Measurements from ENCODE around the gene U2AF1. TPM values are rescaled to one million over a fixed set of nuclear protein-coding genes. Genes with fewer than 3 reads are reported as not detected.
"Not testable (repeated sequence)": the region's sequence is repeated elsewhere in the genome, so short reads cannot be mapped to it uniquely, and the experiment has no call there.

U2AF1 gene
- total RNA-seq, 1 experiment from 2014 or later = 43.4 TPM

DNA sequence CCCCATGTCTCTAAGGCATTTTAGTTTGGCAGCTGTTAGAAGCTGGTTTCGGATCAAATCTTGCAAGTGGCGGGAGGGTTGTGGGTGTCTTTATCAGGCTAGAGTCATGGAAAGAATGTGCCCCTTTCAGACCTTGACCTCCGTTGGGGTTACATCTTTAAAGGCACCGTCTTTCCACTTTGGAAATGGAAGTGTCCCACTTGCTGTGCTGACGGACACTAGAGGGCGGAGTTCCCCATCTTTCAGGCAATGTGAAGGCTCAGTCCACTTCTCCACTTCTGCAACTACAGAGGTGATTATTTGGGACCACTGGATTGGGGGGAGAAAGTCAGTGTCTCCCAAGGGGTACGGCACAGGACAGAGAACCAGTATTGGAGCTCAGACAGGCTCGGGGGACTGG is 31.6 kb upstream of the U2AF1 start:
- H3K4me1 ChIP-seq (ENCODE audit: insufficient read depth, low read length); H3K79me2 ChIP-seq (ENCODE audit: low read length); H4K20me1 ChIP-seq (ENCODE audit: low read length); H3K9me2 ChIP-seq (replicated peaks; ENCODE audit: low read length); H3K9ac ChIP-seq (ENCODE audit: low read length); H3K4me2 ChIP-seq (ENCODE audit: low read length); DNase-seq; H3K27ac ChIP-seq (ENCODE audit: low read length); POLR2A ChIA-PET (ENCODE audit: unreplicated experiment); CTCF ChIA-PET; H3K4me3 ChIP-seq (ENCODE audit: low read length); H3K36me3 ChIP-seq (ENCODE audit: low read depth, low read length); H2AFZ ChIP-seq (ENCODE audit: low read length); H3F3A ChIP-seq (ENCODE audit: low read length, unreplicated experiment); intact Hi-C loops (cut with micrococcal nuclease); BruUV-seq (replicated peaks); H3K27me3 ChIP-seq (ENCODE audit: low read length); H3K9me3 ChIP-seq (ENCODE audit: low read length): not testable (repeated sequence)
- peak; percentile 83 for ATAC-seq

DNA sequence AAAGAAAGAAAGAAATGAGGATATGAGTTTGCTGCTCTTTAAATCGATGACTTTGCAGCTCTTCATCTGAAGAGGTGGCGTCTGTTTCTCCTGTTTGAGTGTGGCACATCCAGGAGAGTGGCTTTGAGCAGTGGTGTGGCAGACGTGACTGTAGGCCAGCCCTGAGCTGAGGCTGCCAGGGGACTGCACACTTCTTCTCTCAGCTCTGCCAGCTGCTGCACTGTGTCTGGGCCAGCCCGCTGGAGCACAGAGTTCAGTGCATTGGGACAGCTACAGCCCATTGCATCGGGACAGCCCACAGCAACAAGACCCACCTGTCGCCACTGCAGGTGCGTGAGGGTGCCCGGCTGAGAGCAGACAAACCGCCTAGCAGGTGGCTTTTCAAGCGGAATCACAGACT is 27.1 kb upstream of the U2AF1 start:
- H3K9me3 ChIP-seq (ENCODE audit: low read length); H3K79me2 ChIP-seq (ENCODE audit: low read length); H3K27me3 ChIP-seq (ENCODE audit: low read length); H3K9ac ChIP-seq (ENCODE audit: low read length); CTCF ChIA-PET; H3K27ac ChIP-seq (ENCODE audit: low read length); H4K20me1 ChIP-seq (ENCODE audit: low read length); H2AFZ ChIP-seq (ENCODE audit: low read length); H3K4me1 ChIP-seq (ENCODE audit: insufficient read depth, low read length); H3K36me3 ChIP-seq (ENCODE audit: low read depth, low read length); ATAC-seq; BruUV-seq (replicated peaks); intact Hi-C loops (cut with micrococcal nuclease); H3F3A ChIP-seq (ENCODE audit: low read length, unreplicated experiment); H3K4me2 ChIP-seq (ENCODE audit: low read length); H3K4me3 ChIP-seq (ENCODE audit: low read length); H3K9me2 ChIP-seq (replicated peaks; ENCODE audit: low read length); DNase-seq; POLR2A ChIA-PET (ENCODE audit: unreplicated experiment): not testable (repeated sequence)

DNA sequence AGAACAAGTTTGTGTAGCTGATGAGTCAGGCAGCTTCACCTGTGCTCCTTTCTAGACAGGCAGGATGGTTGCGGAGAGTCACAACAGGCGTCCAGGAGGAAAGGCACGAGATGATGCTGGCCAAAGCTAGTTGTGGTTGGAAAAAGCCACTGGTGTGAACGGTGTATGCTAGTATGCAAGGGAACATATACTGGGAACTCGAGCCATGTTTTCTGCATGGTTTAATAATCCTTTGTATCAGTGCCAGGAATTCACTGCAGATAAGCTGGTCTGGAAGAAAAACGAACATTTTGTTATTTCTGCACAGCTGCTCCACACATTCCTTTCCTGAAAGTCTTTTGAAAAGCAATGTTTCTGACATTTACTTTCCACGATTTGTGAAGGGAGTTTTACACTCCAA is 22.7 kb upstream of the U2AF1 start:
- H3K9me3 ChIP-seq (ENCODE audit: low read length); ATAC-seq; H3K4me2 ChIP-seq (ENCODE audit: low read length); H3K27ac ChIP-seq (ENCODE audit: low read length); H3K79me2 ChIP-seq (ENCODE audit: low read length); DNase-seq; H3K4me3 ChIP-seq (ENCODE audit: low read length); H3K4me1 ChIP-seq (ENCODE audit: insufficient read depth, low read length); intact Hi-C loops (cut with micrococcal nuclease); H3K9ac ChIP-seq (ENCODE audit: low read length); H3F3A ChIP-seq (ENCODE audit: low read length, unreplicated experiment); H2AFZ ChIP-seq (ENCODE audit: low read length); BruUV-seq (replicated peaks); POLR2A ChIA-PET (ENCODE audit: unreplicated experiment); H3K27me3 ChIP-seq (ENCODE audit: low read length); H3K36me3 ChIP-seq (ENCODE audit: low read depth, low read length); H4K20me1 ChIP-seq (ENCODE audit: low read length); H3K9me2 ChIP-seq (replicated peaks; ENCODE audit: low read length); CTCF ChIA-PET: not testable (repeated sequence)

DNA sequence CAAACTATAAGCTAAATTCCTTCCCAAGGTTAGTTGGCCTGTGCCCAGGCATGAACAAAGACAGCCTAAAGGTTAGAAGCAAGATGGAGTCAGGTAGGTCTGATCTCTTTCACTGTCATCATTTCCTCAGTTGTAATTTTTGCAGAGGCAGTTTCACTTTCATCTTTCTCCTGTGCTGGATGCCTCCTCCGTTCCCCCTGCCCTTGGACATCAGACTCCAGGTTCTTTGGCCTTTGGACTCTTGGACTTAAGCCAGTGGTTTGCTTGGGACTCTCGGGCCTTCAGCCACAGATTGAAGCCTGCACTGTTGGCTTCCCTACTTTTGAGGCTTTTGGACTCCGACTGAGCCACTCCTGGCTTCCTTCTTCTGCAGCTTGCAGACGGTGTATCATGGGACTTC is 8.6 kb upstream of the U2AF1 start:
- CTCF ChIA-PET; H3K27me3 ChIP-seq (ENCODE audit: low read length); POLR2A ChIA-PET (ENCODE audit: unreplicated experiment); H2AFZ ChIP-seq (ENCODE audit: low read length); DNase-seq; H3K36me3 ChIP-seq (ENCODE audit: low read depth, low read length); H3K9ac ChIP-seq (ENCODE audit: low read length); H3K79me2 ChIP-seq (ENCODE audit: low read length); BruUV-seq (replicated peaks); H3K9me2 ChIP-seq (replicated peaks; ENCODE audit: low read length); H3K4me3 ChIP-seq (ENCODE audit: low read length); H3K27ac ChIP-seq (ENCODE audit: low read length); H3K9me3 ChIP-seq (ENCODE audit: low read length); intact Hi-C loops (cut with micrococcal nuclease); H3K4me1 ChIP-seq (ENCODE audit: insufficient read depth, low read length); H3K4me2 ChIP-seq (ENCODE audit: low read length); H3F3A ChIP-seq (ENCODE audit: low read length, unreplicated experiment); H4K20me1 ChIP-seq (ENCODE audit: low read length); ATAC-seq: not testable (repeated sequence)

DNA sequence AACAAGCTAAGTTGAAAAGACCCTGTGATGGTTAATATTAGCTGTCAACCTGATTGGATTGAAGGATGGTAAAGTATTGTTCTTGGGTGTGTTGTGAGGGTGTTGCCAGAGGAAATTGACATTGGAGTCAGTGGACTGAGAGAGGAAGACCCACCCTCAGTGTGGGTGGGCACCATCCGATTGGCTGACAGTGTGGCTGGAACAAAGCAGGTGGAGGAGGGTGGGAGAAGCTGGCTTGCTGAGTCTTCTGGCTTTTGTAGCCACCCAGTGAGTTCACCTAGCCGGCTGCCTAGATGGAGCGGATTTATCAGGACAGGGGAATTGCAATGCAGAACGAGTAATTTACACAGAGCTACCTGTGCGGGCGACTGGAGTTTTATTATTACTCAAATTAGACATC is 7.1 kb upstream of the U2AF1 start:
- H3K27me3 ChIP-seq (ENCODE audit: low read length); H3F3A ChIP-seq (ENCODE audit: low read length, unreplicated experiment); CTCF ChIA-PET; H3K9me2 ChIP-seq (replicated peaks; ENCODE audit: low read length); H3K4me2 ChIP-seq (ENCODE audit: low read length); H3K4me3 ChIP-seq (ENCODE audit: low read length); POLR2A ChIA-PET (ENCODE audit: unreplicated experiment); H3K9ac ChIP-seq (ENCODE audit: low read length); H2AFZ ChIP-seq (ENCODE audit: low read length); H3K4me1 ChIP-seq (ENCODE audit: insufficient read depth, low read length); intact Hi-C loops (cut with micrococcal nuclease); H3K36me3 ChIP-seq (ENCODE audit: low read depth, low read length); H3K27ac ChIP-seq (ENCODE audit: low read length); DNase-seq; H4K20me1 ChIP-seq (ENCODE audit: low read length); H3K9me3 ChIP-seq (ENCODE audit: low read length); BruUV-seq (replicated peaks); ATAC-seq; H3K79me2 ChIP-seq (ENCODE audit: low read length): not testable (repeated sequence)

DNA sequence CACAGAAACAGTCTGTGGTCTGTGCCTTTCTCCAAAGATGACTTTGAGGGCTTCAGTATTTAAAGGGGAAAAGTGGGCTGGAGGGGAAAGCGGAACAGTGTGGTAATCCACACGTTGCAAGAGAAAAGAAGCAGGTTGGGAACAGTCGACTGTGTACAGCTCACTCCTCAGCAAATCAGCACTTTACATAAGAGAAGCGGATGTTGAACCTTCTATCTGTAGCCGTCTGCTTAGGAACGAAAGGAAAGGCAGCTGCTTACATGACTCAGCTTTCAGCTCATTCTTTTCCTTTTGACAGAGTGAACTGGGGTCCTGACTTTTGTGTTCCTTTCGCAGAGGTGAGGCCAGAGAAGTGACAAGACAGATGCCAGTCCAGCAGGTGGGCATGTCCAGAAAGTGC is 1.6 kb upstream of the U2AF1 start:
- H2AFZ ChIP-seq (ENCODE audit: low read length); CTCF ChIA-PET; H3K9ac ChIP-seq (ENCODE audit: low read length); intact Hi-C loops (cut with micrococcal nuclease); H3K9me3 ChIP-seq (ENCODE audit: low read length); H3K9me2 ChIP-seq (replicated peaks; ENCODE audit: low read length); H4K20me1 ChIP-seq (ENCODE audit: low read length); DNase-seq; H3K36me3 ChIP-seq (ENCODE audit: low read depth, low read length); H3K27me3 ChIP-seq (ENCODE audit: low read length); ATAC-seq; BruUV-seq (replicated peaks); H3K4me1 ChIP-seq (ENCODE audit: insufficient read depth, low read length); H3K27ac ChIP-seq (ENCODE audit: low read length); H3K79me2 ChIP-seq (ENCODE audit: low read length); H3F3A ChIP-seq (ENCODE audit: low read length, unreplicated experiment); H3K4me2 ChIP-seq (ENCODE audit: low read length); POLR2A ChIA-PET (ENCODE audit: unreplicated experiment); H3K4me3 ChIP-seq (ENCODE audit: low read length): not testable (repeated sequence)

DNA sequence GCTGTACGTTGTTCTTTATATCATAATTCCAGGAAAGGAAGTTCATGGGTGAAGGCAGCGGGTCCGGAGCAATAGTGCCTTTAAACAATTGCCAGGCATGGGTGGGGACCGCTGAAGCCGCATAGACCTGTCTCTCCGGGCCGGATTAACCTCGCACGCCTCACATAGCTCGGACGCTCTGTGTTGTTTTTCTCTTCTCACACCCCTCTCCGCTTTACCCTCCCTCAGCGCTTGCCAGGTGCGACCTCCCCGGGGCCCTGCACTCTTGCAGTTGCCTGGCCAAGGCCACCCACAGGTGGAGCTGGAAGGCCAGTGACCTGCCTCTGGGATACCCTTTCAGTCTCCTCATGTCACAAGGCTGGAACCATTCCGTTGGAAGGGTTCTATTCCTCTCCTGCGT is 807 bp upstream of the U2AF1 start:
- H3K9ac ChIP-seq (ENCODE audit: low read length); CTCF ChIA-PET; H3K36me3 ChIP-seq (ENCODE audit: low read depth, low read length); H2AFZ ChIP-seq (ENCODE audit: low read length); DNase-seq; H3K79me2 ChIP-seq (ENCODE audit: low read length); H3K4me1 ChIP-seq (ENCODE audit: insufficient read depth, low read length); H3K4me3 ChIP-seq (ENCODE audit: low read length); H4K20me1 ChIP-seq (ENCODE audit: low read length); H3K27ac ChIP-seq (ENCODE audit: low read length); H3F3A ChIP-seq (ENCODE audit: low read length, unreplicated experiment); H3K9me2 ChIP-seq (replicated peaks; ENCODE audit: low read length); H3K4me2 ChIP-seq (ENCODE audit: low read length); intact Hi-C loops (cut with micrococcal nuclease); H3K9me3 ChIP-seq (ENCODE audit: low read length); POLR2A ChIA-PET (ENCODE audit: unreplicated experiment); H3K27me3 ChIP-seq (ENCODE audit: low read length): not testable (repeated sequence)
- peak; percentile 11 for ATAC-seq
- TSS peak; percentile 73 for BruUV-seq (replicated peaks)
